Superior temporal gyrus (tissue), 1 donor: ENCODE results near the gene ITGAE.
"Not testable (repeated sequence)": the region's sequence is repeated elsewhere in the genome, so short reads cannot be mapped to it uniquely, and the experiment has no call there.

Experiments
- DNase-seq: peaks from one replicate; pipeline ENCODE4 v3.0.0-alpha.2; 2016; ENCODE audit errors: extremely low spot score

The ITGAE gene

DNA sequence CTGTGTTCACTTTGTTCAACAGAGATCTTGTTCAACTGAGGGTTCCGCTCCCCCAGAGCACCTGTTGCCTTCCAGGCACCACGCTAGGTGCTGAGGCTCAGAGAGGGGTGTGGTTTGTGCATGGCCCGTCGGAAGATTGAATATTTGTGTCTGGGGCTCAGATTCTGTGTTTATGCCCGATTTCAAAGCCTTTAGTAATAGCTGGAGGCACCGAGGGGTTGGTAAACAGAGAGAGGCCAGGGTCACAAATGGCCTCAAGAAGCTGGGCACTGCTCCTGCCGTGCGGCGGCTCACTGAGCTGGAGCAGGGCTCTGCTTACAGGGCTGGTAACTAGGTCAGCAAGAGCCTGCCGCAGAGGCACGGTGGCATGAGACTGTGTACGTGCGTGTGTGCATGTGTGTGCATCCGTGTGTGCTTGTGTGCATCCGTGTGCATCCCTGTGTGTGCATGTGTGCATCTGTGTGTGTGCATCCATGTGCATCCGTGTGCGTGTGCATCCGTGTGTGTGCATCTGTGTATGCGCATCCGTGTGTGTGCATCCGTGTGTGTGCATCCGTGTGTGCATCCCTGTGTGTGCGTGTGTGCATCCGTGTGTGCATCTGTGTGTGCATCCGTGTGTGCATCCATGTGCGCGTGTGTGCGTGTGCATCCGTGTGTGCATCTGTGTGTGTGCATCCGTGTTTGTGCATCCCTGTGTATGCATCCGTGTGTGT is 5.4 kb downstream of the ITGAE start:
- DNase-seq: no peak

DNA sequence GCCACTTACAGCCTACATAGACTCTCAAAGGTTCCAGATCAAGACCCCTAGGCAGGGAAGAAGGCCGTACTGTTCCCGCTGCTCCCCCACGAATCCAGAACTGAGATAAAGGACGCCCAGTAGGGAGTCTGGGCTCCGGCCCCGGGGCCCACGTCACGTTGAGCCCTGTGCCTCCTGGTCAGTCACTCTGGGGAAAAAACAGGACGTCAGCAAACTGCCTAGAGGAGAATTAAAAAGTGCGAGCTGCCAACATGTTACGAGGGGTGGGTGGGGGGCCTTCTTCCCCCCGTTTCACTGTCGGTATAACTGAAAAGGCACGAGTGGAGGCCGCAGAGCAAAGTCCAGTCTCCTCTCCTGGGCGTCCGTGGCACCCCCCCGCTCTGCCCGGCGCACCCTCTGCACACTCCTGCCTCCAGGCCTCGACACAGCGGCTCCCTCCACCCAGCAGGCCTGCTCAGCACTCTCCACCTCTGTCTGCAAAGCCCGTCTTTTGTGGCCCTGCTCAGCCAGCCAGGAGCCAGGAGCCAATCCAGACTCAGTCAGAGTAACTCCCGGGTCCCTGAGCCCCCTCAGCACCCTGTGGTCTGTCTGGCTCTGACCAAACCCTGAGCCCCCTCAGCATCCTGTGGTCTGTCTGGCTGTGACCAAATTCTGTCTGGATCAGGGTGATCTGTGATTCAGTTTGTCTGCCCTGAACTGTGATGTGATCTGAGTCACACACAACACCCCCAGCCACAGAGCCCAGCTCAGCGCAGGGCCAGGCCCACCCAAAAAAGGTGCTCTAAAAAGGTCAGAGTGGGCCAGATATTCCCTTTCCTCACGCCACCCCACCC is 6.2 kb downstream of the ITGAE start:
- DNase-seq: no peak

DNA sequence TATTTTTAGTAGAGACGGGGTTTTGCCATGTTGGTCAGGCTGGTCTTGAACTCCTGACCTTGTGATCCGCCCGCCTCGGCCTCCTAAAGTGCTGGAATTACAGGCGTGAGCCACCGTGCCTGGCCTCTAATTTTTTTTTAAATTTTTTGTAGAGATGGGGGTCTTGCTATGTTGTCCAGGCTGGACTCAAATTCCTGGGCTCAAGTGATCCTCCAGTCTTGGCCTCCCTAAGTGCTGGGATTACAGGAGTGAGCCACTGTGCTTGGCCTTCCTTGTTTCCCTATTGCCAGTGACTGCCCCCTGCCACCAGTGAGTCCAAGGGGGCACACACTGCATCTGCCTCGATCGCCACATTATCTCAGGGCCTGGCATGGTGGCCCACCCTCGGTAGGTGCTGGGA is 6.8 kb downstream of the ITGAE start:
- DNase-seq: not testable (repeated sequence)

DNA sequence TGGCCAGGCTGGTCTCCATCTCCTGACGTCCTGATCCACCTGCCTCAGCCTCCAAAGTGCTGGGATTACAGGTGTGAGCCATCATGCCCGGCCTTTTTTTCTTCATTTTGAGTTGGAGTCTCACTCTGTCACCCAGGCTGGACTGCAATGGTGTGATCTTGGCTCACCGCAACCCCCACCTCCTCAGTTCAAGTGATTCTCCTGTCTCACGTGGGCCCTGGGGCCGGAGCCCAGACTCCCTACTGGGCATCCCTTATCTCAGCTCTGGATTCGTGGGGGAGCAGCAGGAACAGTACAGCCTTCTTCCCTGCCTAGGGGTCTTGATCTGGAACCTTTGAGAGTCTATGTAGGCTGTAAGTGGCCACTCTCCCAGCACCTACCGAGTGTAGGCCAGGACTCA is 7.7 kb downstream of the ITGAE start:
- DNase-seq: not testable (repeated sequence)

DNA sequence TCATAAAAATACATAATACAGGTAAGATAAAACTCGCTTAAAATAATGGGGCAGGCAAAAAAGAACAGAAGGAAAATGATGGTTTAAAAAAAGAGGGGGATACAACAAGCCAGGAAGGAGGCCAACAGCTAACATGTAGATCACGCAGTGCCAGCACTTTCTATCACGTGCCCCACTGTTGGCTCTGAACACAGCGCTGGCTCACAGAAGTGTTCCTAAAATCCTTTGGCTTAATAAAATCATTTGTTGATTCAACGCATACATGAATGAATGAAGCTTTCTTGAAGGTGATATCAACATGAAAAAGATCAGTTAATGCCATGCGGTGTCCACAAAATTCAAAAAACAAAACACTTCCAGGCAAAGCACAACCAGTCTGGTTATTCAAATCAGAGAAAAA is 8.5 kb downstream of the ITGAE start:
- DNase-seq: peak; percentile 74

DNA sequence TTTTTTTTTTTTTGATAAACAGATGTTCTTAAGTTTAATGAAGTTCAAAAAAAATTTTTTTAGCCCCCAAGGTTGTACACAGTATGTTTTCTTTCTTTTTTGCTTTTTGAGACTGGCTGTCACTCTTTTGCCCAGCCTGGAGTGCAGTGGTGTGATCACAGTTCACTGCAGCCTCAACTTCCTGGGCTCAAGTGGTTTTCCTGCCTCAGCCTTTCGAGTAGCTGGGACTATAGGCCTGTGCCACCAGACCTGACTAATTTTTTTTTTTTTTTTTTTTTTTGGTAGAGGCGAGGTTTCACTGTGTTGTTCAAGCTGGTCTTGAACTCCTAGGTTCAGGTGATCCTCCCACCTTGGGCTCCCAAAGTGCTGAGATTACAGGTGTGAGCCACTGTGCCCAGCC is 12.8 kb downstream of the ITGAE start:
- DNase-seq: no peak

DNA sequence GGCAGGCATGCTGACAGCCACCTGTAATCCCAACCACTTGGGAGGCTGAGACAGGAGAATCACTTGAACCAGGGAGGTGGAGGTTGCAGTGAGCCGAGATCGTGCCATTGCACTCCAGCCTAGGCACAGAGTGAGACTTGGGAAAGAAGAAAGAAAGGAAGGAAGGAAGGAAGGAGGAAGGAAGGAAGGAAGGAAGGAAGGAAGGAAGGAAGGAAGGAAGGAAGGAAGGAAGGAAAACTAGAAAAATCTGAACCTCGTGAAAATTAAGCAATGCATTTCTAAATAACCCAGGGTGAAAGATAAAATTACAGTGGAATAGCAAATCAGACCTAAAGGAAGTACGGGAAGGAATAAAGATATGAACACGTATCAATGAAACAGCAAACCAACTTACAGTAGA is 15.7 kb downstream of the ITGAE start:
- not testable (repeated sequence) for DNase-seq

DNA sequence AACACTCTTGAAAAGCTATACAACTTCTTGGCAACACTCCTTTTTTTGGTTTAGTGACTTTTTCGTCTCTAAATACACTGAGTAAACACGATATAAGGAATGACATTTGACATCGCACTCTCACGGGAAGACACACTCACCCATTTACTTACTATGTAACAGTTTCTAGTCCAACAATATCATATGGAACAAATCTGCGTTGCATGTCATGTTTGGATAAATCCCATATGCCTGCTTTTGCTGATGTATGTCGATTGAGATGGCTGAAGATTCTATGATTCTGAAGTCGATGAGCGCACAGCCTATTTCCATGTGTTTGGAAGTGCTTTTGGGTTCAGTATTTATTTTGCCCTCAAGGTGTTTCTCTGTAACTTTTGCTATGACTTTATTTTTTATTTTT is 18.2 kb downstream of the ITGAE start:
- DNase-seq: no peak

DNA sequence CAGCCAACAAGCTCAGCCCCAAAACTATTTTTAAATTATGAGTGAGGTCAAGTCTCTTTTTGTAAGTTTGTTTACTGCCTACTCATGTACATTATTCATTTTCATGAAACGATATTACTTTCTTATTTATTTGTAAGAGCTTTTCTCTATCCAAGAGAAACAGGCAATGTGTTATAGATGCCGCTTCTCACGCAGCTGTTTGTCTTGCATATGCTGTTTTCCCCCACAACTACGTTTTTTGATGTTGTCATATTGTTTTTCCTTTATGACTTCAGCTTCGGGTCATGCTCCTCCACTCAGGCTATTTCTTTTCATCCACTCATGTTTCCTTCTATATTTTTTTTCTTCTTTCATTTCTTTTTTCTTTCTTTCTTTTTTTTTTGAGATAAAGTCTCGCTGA is 20.0 kb downstream of the ITGAE start:
- no peak for DNase-seq

DNA sequence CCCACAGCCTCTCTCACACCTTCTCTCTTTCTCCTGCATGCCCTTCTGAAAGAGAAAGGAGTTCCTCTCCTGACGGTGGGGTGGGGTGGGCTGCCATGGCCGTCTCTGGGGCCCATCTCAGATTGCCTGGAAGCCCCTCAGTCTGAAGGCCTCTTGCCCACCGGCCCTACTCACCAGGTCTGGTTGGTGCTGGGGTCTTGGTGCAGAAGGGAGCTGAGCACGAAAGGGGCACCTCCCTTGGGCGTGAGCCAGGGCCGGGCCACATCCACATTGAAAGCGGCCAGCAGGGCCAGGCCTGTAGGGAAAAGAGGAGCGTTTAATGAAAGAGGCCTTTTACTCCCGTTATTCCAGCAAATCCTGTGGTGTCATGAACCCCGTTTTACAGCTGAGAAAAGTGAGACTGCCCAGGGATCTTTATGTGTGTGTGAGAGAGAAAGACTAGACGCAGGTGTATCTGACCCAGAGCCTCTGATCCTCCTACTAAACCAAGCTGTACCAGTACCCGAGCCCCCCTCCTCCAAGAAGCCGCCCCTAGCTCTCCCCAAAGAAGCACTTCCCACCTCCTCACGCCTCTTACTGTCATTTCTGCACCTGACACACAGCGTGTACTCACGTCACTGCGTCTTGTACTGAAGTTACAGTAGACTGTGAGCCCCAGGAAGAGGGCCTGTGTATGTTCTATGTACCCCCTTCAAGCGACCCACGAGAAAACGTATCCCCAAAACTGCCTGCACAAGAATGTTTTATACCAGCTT is 23.4 kb downstream of the ITGAE start:
- no peak for DNase-seq

DNA sequence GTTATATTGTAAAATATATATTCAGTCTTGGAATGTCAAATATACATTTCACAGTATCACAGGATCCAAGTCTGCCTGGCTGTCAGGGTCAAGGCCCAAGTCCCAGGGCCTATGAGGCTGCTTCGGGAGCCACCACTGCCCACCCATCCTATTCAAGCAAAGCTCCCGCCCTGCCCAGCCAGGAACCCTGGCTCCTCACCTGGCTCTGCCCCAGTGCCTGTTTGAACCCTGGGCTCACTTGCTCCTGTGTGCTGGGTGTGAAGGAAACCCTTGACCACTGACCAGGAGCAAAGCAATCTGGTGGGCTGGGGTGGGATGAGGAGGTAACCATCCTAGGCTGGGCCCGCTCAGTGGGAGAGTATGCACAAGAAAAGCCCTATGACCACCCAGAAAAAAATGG is 27.0 kb downstream of the ITGAE start:
- no peak for DNase-seq

DNA sequence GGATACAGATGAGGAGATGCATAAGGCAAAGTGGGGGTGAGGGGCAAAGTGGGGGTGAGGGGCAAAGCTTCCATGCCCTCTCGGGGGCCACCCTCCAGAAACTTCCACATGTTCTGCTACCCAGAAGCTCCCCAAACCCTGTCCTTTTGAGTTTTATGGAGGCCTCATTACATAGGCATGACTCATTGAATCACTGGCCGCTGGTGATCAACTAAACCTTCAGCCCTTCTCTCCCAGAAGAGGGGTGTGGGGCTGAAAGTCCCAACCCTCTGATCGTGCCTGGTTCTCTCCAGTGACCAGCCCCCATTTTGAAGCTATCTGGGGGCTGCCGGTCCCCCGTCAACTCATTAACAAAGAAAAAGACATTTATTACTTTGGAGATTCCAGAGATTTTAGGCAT is 27.5 kb downstream of the ITGAE start:
- no peak for DNase-seq

DNA sequence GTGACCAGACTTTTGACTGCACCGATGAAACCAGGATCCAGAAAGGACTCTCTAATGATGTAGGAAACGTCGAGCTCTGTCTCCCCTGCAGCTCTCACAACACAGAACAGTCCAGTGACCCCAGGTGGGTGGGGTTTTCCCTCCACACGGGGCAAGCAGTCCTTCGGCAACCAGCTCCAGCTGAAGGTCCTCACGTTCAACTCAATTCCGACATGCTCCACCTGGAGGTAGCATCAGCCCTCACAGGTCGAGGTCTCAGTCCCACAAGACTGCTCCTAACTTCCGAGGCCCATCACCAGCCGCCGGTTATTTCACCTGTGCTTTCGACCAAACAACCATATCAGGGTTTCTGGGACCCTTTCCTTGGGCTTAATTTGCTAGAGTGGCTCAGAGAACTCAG is 28.2 kb downstream of the ITGAE start:
- DNase-seq: no peak

DNA sequence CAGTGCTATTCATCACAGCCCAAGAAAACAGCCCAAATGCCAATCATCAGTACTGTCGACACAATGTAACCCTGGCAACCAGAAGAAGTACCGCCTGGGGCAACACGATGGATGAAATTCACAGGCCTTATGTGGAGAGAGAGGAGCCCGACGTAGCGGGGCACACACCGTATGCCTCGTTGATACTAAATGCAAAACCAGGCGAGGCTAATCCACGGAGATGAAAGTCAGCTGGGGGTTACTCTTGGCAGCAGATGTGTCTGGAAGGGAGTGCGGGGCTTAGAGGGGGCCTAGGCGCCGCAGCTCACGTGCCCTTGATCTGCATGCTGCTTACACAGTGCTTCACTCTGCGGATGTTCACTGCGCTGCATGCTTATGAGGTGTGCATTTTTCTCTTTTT is 29.8 kb downstream of the ITGAE start:
- DNase-seq: no peak

DNA sequence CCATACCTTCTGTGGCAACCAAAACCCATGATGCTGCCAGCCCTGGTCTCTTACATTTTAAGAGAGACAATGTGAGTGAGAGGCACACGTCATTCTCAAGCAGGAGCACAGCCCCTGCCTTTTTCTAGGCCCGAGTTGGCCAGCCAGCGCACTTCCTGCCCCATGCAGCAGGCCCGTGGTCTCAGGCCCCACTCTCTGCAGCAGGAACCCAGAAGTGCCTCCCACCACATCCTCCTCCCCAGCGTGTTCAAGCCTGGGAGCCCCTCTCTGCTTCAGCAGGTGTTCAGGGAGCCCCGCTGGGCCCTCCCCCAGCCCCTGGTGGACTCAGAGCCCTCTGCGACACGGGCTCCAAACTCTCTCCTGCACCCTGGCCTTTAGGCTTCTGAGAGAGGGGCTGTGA is 30.5 kb downstream of the ITGAE start:
- DNase-seq: no peak

DNA sequence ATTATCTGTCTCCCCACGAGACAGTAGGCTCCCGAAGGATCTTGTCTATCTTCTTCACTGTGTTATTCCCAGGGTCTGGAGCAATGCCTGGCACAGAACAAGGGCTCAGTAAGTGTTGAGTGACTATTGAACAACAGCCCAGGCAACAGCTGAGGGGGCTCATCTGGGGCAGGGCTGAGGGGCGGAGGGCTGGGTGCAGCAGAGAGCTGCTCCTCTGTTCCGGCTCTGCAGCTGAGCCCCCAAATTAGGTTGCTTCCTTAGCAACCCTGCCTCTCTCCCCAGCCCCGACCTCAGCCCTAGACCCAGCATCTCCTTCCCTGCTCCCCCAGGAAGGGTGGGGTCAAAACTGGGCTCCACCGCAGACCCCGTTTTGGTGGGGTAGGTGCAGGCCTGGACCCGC is 32.2 kb downstream of the ITGAE start:
- no peak for DNase-seq

DNA sequence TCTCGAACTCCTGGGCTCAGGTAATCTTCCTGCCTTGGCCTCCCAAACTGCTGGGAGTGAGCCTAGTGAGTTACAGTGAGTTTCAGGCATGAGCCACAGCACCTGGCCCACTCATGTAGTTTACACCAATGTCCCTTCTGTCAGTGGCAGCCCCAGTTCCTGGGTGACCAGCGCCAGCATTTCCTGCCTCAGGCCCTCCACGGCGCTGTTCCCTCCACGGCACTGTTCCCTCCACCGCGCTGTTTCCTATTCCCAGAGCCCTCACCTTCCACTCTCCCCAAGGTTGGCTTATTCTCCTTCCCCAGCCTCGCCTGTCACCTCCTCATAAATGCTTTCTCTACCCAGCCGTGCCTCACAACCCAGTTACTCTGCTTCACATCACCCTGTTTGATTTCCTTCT is 32.6 kb downstream of the ITGAE start:
- no peak for DNase-seq

DNA sequence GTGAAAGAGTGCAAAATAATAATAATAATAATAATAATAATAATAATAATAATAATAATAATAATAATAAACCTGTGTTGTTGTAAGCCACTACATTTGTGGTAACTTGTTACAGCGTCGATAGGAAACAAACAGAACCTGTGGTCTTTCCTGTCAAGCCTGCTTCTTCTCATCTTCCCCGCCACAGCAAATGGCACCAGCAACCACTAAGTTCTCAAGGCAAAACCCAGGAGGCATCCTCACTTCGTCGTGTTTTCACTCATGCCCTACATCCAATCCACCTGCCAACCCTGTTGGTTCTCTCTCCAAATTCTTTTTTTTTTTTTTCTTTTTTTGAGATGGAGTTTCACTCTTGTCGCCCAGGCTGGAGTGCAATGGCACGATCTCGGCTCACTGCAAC is 34.2 kb downstream of the ITGAE start:
- DNase-seq: no peak

DNA sequence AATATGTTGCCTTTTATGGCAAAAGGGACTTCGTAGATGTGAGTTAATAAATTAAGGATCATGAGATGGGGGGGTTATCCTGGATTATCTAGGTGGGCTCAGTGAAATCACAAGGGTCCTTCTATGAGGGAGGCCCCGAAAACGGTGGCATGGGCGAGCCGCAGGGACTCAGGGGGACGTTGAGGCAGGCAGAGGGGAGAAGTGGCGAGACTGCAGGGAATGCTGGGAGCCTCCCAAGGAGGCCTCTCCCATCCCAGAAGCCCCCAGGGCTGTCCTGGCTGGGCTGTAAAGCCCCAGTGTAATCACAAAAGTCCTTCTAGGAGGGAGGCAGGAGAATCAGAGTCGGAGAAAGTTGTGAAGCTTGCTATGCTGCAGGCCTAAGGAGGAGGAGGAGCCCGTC is 35.0 kb downstream of the ITGAE start:
- DNase-seq: no peak

DNA sequence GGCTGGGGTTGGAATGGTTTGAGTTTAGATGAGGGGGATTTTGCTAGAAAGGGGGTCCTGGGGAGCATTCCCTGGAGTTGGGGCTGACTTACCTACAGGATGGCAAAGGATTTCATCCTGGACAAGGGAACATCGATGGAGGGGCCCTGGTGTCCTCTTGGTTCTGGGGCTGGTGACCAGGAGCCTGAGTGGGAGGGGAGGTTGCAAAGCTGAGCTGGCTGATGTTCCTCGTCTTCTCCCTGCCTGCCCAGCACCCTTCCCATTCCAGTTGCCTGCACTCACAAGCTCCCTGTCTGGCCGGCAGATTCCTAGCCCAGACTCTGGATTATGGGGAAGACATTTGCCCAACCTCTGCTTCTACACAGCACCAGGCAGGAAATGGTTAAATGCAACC is 37.2 kb downstream of the ITGAE start:
- no peak for DNase-seq

DNA sequence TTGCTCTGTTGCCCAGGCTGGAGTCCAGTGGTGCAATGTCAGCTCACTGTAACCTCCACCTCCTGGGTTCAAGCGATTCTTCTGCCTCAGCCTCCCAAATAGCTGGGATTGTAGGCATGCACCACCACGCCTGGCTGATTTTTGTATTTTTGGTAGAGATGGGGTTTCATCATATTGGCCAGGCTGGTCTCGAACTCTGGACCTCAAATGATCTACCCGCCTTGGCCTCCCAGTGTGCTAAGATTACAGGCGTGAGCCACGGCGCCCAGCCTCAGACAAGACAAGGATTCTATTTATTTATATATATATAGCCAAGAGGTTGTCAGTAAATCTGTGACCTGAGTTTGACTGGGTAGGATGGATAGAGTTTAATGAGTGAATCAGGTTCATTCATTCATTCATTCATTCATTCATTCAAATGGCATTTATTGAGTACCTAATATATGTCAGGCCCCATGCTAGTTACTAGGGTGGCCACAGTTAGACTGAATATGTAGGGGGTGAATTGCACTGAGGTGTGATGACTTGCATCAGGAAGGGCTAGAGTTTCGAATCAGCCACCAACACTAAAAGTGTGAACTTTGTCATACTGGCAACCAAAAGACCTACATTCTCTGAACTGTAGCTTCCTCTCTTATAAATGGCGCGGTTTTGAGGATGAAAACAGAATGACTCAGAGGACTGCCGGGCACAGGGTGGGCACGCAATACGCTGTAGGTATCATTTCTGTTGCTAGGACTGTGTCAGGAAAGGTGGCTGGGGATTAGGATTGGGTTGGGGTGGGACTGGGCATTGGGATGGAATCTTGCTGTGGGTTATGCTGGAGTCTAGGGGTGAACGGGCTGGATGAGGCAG is 37.8 kb downstream of the ITGAE start:
- no peak for DNase-seq

DNA sequence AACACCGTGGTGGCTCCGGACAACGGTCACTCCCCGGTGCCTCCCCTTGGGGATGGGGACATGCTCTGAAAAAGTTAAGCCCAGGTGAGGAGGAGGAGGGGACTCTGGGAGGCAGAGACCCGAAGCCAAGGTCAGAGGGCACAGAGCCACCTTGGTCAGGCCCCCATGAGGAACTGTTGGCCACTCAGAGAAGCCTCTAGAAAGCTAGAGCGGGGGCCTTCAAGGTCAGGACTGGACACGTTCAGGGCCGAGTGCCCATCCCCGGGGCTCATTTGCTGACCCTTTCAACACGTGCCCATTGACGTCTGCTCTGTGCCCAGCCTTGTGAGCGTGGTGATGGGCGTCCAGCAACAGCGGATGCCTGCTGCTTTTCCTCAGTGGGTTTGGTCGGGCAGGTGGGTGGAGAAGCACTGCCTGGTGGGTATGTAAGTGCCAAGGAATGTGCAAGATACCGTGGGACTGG is 39.0 kb downstream of the ITGAE start:
- no peak for DNase-seq
